ENCODE results near the gene SERPINA3. TPM values are rescaled to one million over a fixed set of nuclear protein-coding genes. Genes with fewer than 3 reads are reported as not detected.

The SERPINA3 gene
- total RNA-seq, 1 experiment from 2014 or later, result 2,914 TPM

DNA sequence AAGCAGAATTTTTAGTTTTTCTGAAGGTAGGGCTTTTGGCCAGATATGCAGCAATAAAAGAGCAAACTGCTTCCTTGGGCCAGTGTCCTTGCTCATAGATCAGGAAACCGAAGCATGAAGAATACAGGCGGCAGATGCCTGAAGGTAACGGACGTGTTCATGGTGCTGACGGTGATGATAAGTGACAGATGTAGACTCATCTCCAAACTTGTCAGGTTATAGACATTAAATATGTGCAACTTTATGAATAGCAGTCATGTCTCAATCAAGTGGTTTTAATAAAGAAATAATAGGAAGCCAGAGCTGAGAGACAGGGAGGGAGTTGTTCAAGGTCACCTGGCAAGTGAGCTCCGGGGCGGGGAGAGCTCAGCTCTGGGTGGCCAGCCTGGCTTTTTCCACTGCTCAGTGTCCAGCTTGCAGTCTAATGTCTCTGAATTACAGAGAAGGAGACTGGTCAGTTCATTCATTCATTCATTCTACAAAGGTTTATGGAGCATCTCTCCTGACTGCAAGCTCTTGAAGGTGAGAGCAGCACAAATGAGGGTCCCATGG, 29.9 kb upstream of the SERPINA3 start:
- CTCF ChIA-PET, result no interaction called here
- H3K27me3 Mint-ChIP-seq (ENCODE audit: unreplicated experiment), result no peaks in the 10 kb centered on the region
- H3K4me3 Mint-ChIP-seq (ENCODE audit: low read depth, unreplicated experiment), result peak overlapping the region; percentile 66
- peaks cover 13% of the 10 kb centered on the region for H3K36me3 Mint-ChIP-seq (ENCODE audit: insufficient read depth, unreplicated experiment)
- peaks cover 3% of the 10 kb centered on the region for H3K9me3 Mint-ChIP-seq (ENCODE audit: low read depth, unreplicated experiment)
- DNase-seq, result no peak
- intact Hi-C loops (cut with micrococcal nuclease; ENCODE audit: unreplicated experiment), result no loop called here
- BruUV-seq (replicated peaks), result no TSS peak
- H3K4me1 Mint-ChIP-seq (ENCODE audit: low read depth, unreplicated experiment), result peaks cover 23% of the 10 kb centered on the region
- peak overlapping the region; percentile 1 for H3K27ac Mint-ChIP-seq (ENCODE audit: unreplicated experiment)
- TF ChIP-seq, protein P1, sequence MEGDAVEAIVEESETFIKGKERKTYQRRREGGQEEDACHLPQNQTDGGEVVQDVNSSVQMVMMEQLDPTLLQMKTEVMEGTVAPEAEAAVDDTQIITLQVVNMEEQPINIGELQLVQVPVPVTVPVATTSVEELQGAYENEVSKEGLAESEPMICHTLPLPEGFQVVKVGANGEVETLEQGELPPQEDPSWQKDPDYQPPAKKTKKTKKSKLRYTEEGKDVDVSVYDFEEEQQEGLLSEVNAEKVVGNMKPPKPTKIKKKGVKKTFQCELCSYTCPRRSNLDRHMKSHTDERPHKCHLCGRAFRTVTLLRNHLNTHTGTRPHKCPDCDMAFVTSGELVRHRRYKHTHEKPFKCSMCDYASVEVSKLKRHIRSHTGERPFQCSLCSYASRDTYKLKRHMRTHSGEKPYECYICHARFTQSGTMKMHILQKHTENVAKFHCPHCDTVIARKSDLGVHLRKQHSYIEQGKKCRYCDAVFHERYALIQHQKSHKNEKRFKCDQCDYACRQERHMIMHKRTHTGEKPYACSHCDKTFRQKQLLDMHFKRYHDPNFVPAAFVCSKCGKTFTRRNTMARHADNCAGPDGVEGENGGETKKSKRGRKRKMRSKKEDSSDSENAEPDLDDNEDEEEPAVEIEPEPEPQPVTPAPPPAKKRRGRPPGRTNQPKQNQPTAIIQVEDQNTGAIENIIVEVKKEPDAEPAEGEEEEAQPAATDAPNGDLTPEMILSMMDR (IDR thresholded peaks at IDR 0.05; ENCODE audit: unreplicated experiment), result no peak

DNA sequence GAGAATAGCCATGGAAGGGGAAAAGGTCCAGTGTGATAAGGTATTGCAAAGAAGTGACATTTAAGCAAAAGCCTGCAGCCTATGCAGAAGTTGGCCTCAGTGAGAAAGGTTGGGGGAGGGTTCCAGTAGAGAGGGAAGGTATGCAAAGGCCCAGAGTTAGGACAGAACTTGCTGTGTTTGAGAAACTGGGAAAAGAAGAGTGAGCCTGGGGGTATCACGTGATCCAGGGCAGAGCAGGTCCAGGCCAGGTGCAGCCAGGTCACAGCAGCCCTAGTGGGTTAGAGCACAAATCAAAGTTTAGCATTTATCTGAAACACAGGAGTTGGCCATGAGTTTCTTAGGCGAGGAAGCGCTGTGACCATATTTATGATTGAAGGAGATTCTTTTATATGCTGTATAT, 29.3 kb upstream of the SERPINA3 start:
- peaks cover 3% of the 10 kb centered on the region for H3K9me3 Mint-ChIP-seq (ENCODE audit: low read depth, unreplicated experiment)
- peak overlapping the region; percentile 1 for H3K27ac Mint-ChIP-seq (ENCODE audit: unreplicated experiment)
- BruUV-seq (replicated peaks), result no TSS peak
- H3K4me3 Mint-ChIP-seq (ENCODE audit: low read depth, unreplicated experiment), result no peak overlapping the region
- TF ChIP-seq, protein P1 (IDR thresholded peaks at IDR 0.05; ENCODE audit: unreplicated experiment), result no peak
- DNase-seq, result no peak
- H3K27me3 Mint-ChIP-seq (ENCODE audit: unreplicated experiment), result no peaks in the 10 kb centered on the region
- peaks cover 23% of the 10 kb centered on the region for H3K4me1 Mint-ChIP-seq (ENCODE audit: low read depth, unreplicated experiment)
- CTCF ChIA-PET, result no interaction called here
- intact Hi-C loops (cut with micrococcal nuclease; ENCODE audit: unreplicated experiment), result no loop called here
- H3K36me3 Mint-ChIP-seq (ENCODE audit: insufficient read depth, unreplicated experiment), result peaks cover 13% of the 10 kb centered on the region

DNA sequence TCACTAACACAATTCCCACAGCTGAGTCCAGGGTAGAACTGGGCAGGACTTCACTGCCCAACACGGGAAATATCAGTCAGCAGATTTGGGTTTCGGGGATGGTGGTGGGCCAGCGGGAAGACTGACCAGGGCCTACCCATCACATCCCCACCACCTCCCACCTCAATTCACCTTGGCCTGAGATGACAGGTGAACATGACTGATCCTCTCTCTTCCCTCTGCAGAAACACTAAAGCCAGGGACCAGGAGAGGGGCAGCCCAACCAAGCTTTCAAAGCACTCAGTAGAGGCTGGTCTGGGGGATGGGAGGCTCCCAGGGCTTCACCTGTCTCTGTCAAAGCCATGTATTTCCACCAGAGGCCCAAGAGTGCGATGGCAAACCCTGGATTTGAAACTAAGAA, 28.6 kb upstream of the SERPINA3 start:
- CTCF ChIA-PET, result no interaction called here
- BruUV-seq (replicated peaks), result no TSS peak
- no peaks in the 10 kb centered on the region for H3K27me3 Mint-ChIP-seq (ENCODE audit: unreplicated experiment)
- H3K4me1 Mint-ChIP-seq (ENCODE audit: low read depth, unreplicated experiment), result peaks cover 23% of the 10 kb centered on the region
- no peak for DNase-seq
- H3K9me3 Mint-ChIP-seq (ENCODE audit: low read depth, unreplicated experiment), result peaks cover under 1% of the 10 kb centered on the region
- no peak overlapping the region for H3K27ac Mint-ChIP-seq (ENCODE audit: unreplicated experiment)
- TF ChIP-seq, protein P1 (IDR thresholded peaks at IDR 0.05; ENCODE audit: unreplicated experiment), result no peak
- no peak overlapping the region for H3K4me3 Mint-ChIP-seq (ENCODE audit: low read depth, unreplicated experiment)
- intact Hi-C loops (cut with micrococcal nuclease; ENCODE audit: unreplicated experiment), result no loop called here
- H3K36me3 Mint-ChIP-seq (ENCODE audit: insufficient read depth, unreplicated experiment), result peaks cover 13% of the 10 kb centered on the region

DNA sequence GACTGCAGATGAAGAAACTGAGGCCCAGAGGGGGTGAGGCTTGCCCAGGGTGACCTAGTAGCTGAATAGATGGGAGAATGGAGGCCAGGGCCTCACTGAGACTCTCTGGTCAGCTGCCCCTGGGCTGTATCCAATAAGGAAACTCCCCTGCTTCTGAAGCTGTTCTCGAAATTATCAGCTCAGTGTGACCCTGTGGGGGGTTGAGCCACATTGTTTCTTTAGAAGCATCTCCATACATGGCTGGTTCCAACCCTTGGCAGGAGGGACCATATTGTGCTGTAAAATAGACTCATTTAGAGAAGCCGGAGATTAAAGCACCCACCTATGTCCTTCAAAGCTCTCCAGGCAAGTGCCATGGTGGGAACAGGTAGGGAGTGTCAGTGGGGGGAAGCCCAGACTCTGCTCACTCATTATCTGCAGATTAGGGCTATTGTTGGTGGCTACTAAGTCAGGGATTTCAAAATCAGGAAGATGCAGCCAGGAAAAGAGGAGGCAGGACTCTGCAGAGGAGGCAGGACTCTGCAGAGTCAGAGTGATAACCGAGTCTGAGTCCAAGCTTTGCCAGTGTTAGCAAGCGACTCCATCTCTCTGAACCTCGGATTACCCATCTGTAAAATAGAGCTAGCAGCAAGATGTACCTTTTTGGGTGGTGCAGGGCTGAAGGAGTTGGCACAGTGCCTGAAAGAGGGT, 27.5 kb upstream of the SERPINA3 start:
- no peak for DNase-seq
- Mint-ChIP-seq H3K36me3 (ENCODE audit: insufficient read depth, unreplicated experiment) (peaks cover 13% of the 10 kb centered on the region), H3K27ac (ENCODE audit: unreplicated experiment) (peak overlapping the region; percentile 42), H3K4me1 (ENCODE audit: low read depth, unreplicated experiment) (peaks cover 23% of the 10 kb centered on the region), H3K9me3 (ENCODE audit: low read depth, unreplicated experiment) (no peaks in the 10 kb centered on the region), H3K27me3 (ENCODE audit: unreplicated experiment) (no peaks in the 10 kb centered on the region), H3K4me3 (ENCODE audit: low read depth, unreplicated experiment) (no peak overlapping the region)
- intact Hi-C loops (cut with micrococcal nuclease; ENCODE audit: unreplicated experiment), result no loop called here
- TF ChIP-seq, protein P1 (IDR thresholded peaks at IDR 0.05; ENCODE audit: unreplicated experiment), result no peak
- no TSS peak for BruUV-seq (replicated peaks)
- CTCF ChIA-PET, result no interaction called here

Measured in Calu3 (cell line).